ENCODE measurements around the gene RRP8. TPM values are rescaled to one million over a fixed set of nuclear protein-coding genes. Genes with fewer than 3 reads are reported as not detected.

RRP8 gene
- total and polyA plus RNA-seq, 2 donors (not counting 1 experiment from before 2014, with no cell fraction given): 8.6 to 29.4 TPM

GRCh38 chr11:6640036-6640984 is 36.9 kb upstream of the RRP8 start:
- H3K36me3 ChIP-seq (replicated peaks in 1 of 2; ENCODE audit: control extremely low read depth in 1 of 2, control insufficient read depth in 1 of 2, extremely low read depth in 1 of 2, insufficient read depth in 2 of 2, low read length in 1 of 2): no peaks in the 10 kb centered on the region
- 96% methylated on average over 36 of the region's 36 CpGs for WGBS (ENCODE audit: insufficient coverage)
- TF ChIP-seq EZH2 (IDR thresholded peaks at IDR 0.05; ENCODE audit: borderline replicate concordance, insufficient read depth, low read depth, low read length, poor library complexity, severe bottlenecking): no peak
- Mint-ChIP-seq H3K27me3 (no peaks in the 10 kb centered on the region), H3K4me3 (no peak overlapping the region), H3K4me1 (no peaks in the 10 kb centered on the region), H3K27ac (no peak overlapping the region), H3K9me3 (ENCODE audit: insufficient read depth) (no peaks in the 10 kb centered on the region)
- H3K9ac ChIP-seq (ENCODE audit: low read length): no peak overlapping the region
- no peak overlapping the region for H3K4me3 ChIP-seq (ENCODE audit: control extremely low read depth in 1 of 5, extremely low read depth in 1 of 5, insufficient read depth in 1 of 5, low read depth in 2 of 5, low read length in 4 of 5)
- peaks cover 11 to 20% of the 10 kb centered on the region in 2 donors for H3K4me1 ChIP-seq (ENCODE audit: control insufficient read depth in 2 of 2, insufficient read depth in 2 of 2, low read length in 2 of 2)
- no peak overlapping the region for H3K4me2 ChIP-seq (replicated peaks; ENCODE audit: low read depth, low read length, poor library complexity, severe bottlenecking)
- H3K79me2 ChIP-seq (ENCODE audit: control insufficient read depth, insufficient read depth, low read length): no peaks in the 10 kb centered on the region
- intact Hi-C loops (cut with micrococcal nuclease): no loop called here
- DNase-seq: no peak
- ATAC-seq (ENCODE audit: low read depth): no peak
- H3K27me3 ChIP-seq (replicated peaks in 1 of 4; ENCODE audit: control extremely low read depth in 1 of 4, control insufficient read depth in 3 of 4, insufficient read depth in 4 of 4, low read length in 3 of 4): no peaks in the 10 kb centered on the region
- ChIA-PET CTCF (interaction anchor here (0.7 to 1.5 kb wide), 2 partner anchors 12 to 13 kb away, joined by 3 to 4 read pairs; no protein-coding TSS in a partner anchor), POLR2A (no interaction called here)
- no peaks in the 10 kb centered on the region for H3K9me3 ChIP-seq (ENCODE audit: control extremely low read depth in 1 of 3, control insufficient read depth in 2 of 3, insufficient read depth in 1 of 3, low read length in 2 of 3)
- no peaks in the 10 kb centered on the region for H4K20me1 ChIP-seq (ENCODE audit: control insufficient read depth, insufficient read depth, low read length, poor library complexity, severe bottlenecking)
- H2AFZ ChIP-seq (ENCODE audit: insufficient read depth, low read depth, low read length, poor library complexity, severe bottlenecking): no peak overlapping the region
- H3K27ac ChIP-seq (ENCODE audit: low read length in 2 of 2): no peak overlapping the region

DNA sequence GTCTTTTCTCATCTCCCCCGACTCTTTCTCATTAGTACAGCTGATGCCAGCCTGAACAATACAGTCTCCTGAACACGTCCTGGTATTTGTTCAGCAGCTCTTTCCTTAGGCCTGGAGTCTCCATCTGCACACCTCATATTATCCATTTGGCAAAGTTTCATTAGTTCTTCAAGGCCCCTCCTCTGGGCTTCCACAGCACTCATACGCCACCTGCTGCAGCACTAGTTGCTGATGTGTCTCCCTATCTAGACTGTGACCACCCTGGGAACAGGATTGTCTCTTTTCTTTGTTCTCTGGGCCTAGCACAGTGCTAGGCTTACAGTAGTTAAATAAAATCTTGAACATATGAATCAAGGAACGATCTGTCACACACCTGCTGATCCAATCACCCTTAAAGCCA is 35.0 kb upstream of the RRP8 start:
- H3K36me3 ChIP-seq (replicated peaks in 1 of 2; ENCODE audit: control extremely low read depth in 1 of 2, control insufficient read depth in 1 of 2, extremely low read depth in 1 of 2, insufficient read depth in 2 of 2, low read length in 1 of 2): no peaks in the 10 kb centered on the region
- intact Hi-C loops (cut with micrococcal nuclease): no loop called here
- H3K4me1 ChIP-seq (ENCODE audit: control insufficient read depth in 2 of 2, insufficient read depth in 2 of 2, low read length in 2 of 2): peaks cover 0 to 3% of the 10 kb centered on the region in 2 donors
- no peaks in the 10 kb centered on the region for H4K20me1 ChIP-seq (ENCODE audit: control insufficient read depth, insufficient read depth, low read length, poor library complexity, severe bottlenecking)
- no peak for ATAC-seq (ENCODE audit: low read depth)
- no peak overlapping the region for H3K4me2 ChIP-seq (replicated peaks; ENCODE audit: low read depth, low read length, poor library complexity, severe bottlenecking)
- POLR2A ChIA-PET: no interaction called here
- WGBS (ENCODE audit: insufficient coverage): 93% methylated on average over 3 of the region's 4 CpGs
- H3K27me3 ChIP-seq (replicated peaks in 1 of 4; ENCODE audit: control extremely low read depth in 1 of 4, control insufficient read depth in 3 of 4, insufficient read depth in 4 of 4, low read length in 3 of 4): no peaks in the 10 kb centered on the region
- Mint-ChIP-seq H3K4me1 (no peaks in the 10 kb centered on the region), H3K9me3 (ENCODE audit: insufficient read depth) (no peaks in the 10 kb centered on the region), H3K27ac (no peak overlapping the region), H3K27me3 (no peaks in the 10 kb centered on the region), H3K4me3 (no peak overlapping the region)
- CTCF ChIA-PET: interaction anchor here (0.9 to 1.5 kb wide), 2 partner anchors 11 to 45 kb away, joined by 4 read pairs; partner anchors contain the start of gene MRPL17
- no peak overlapping the region for H3K9ac ChIP-seq (ENCODE audit: low read length)
- DNase-seq: no peak
- no peaks in the 10 kb centered on the region for H3K79me2 ChIP-seq (ENCODE audit: control insufficient read depth, insufficient read depth, low read length)
- H3K9me3 ChIP-seq (ENCODE audit: control extremely low read depth in 1 of 3, control insufficient read depth in 2 of 3, insufficient read depth in 1 of 3, low read length in 2 of 3): no peaks in the 10 kb centered on the region
- no peak overlapping the region for H3K27ac ChIP-seq (ENCODE audit: low read length in 2 of 2)
- H2AFZ ChIP-seq (ENCODE audit: insufficient read depth, low read depth, low read length, poor library complexity, severe bottlenecking): no peak overlapping the region
- H3K4me3 ChIP-seq (ENCODE audit: control extremely low read depth in 1 of 5, extremely low read depth in 1 of 5, insufficient read depth in 1 of 5, low read depth in 2 of 5, low read length in 4 of 5): no peak overlapping the region
- TF ChIP-seq, protein P1, sequence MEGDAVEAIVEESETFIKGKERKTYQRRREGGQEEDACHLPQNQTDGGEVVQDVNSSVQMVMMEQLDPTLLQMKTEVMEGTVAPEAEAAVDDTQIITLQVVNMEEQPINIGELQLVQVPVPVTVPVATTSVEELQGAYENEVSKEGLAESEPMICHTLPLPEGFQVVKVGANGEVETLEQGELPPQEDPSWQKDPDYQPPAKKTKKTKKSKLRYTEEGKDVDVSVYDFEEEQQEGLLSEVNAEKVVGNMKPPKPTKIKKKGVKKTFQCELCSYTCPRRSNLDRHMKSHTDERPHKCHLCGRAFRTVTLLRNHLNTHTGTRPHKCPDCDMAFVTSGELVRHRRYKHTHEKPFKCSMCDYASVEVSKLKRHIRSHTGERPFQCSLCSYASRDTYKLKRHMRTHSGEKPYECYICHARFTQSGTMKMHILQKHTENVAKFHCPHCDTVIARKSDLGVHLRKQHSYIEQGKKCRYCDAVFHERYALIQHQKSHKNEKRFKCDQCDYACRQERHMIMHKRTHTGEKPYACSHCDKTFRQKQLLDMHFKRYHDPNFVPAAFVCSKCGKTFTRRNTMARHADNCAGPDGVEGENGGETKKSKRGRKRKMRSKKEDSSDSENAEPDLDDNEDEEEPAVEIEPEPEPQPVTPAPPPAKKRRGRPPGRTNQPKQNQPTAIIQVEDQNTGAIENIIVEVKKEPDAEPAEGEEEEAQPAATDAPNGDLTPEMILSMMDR (IDR thresholded peaks at IDR 0.05): no peak
- no peak for TF ChIP-seq EZH2 (IDR thresholded peaks at IDR 0.05; ENCODE audit: borderline replicate concordance, insufficient read depth, low read depth, low read length, poor library complexity, severe bottlenecking)

All from B cell (primary cell).